Mononuclear cell (primary cell): ENCODE data around the gene PTRH1. TPM values are rescaled to one million over a fixed set of nuclear protein-coding genes. Genes with fewer than 3 reads are reported as not detected.

Experiments used
- H3K27me3 ChIP-seq: 2 replicates; pipeline ENCODE4 v1.6.0; 2011; ENCODE audit warnings: low read length, control low read depth; ENCODE audit not compliant: insufficient read depth
- H3K4me1 ChIP-seq: 2 replicates; pipeline ENCODE4 v1.5.1; 2011; ENCODE audit warnings: mild to moderate bottlenecking, low read length, control low read depth; ENCODE audit not compliant: insufficient read depth
- H3K4me3 ChIP-seq: 2 replicates; pipeline ENCODE4 v1.5.1; 2011; ENCODE audit warnings: mild to moderate bottlenecking, low read length, moderate library complexity
- H3K9me3 ChIP-seq: 2 replicates; pipeline ENCODE4 v1.5.1; 2011; ENCODE audit warnings: low read depth, mild to moderate bottlenecking, control low read depth, low read length
- total RNA-seq: library from RNA; depleted of rRNA; stranded (reverse); fragments of >200 nt; gene quantifications from one replicate; pipeline ENCODE4 v1.2.3, GENCODE V29; 2012

The PTRH1 gene
- total RNA-seq, 1 donor: 1.7 TPM

GRCh38 chr9:127698985-127699670 lies 16.3 kb downstream of the PTRH1 start:
- Histone ChIP-seq H3K4me3 (peak overlapping the region; percentile 0), H3K9me3 (no peaks in the 10 kb centered on the region), H3K4me1 (peaks cover 4% of the 10 kb centered on the region), H3K27me3 (no peaks in the 10 kb centered on the region)

- Histone ChIP-seq H3K9me3 (no peaks in the 10 kb centered on the region), H3K4me3 (no peak overlapping the region), H3K4me1 (peaks cover 4% of the 10 kb centered on the region), H3K27me3 (no peaks in the 10 kb centered on the region)
Observed at GRCh38 chr9:127698386-127698785, 17.1 kb downstream of the PTRH1 start.

- Histone ChIP-seq H3K27me3 (no peaks in the 10 kb centered on the region), H3K4me1 (peaks cover 4% of the 10 kb centered on the region), H3K4me3 (no peak overlapping the region), H3K9me3 (no peaks in the 10 kb centered on the region)
Observed at GRCh38 chr9:127697575-127697974, 17.9 kb downstream of the PTRH1 start.

GRCh38 chr9:127694890-127695720 lies 20.4 kb downstream of the PTRH1 start:
- no peaks in the 10 kb centered on the region for H3K27me3 ChIP-seq
- peaks cover 4% of the 10 kb centered on the region for H3K4me1 ChIP-seq
- no peak overlapping the region for H3K4me3 ChIP-seq
- no peaks in the 10 kb centered on the region for H3K9me3 ChIP-seq

DNA sequence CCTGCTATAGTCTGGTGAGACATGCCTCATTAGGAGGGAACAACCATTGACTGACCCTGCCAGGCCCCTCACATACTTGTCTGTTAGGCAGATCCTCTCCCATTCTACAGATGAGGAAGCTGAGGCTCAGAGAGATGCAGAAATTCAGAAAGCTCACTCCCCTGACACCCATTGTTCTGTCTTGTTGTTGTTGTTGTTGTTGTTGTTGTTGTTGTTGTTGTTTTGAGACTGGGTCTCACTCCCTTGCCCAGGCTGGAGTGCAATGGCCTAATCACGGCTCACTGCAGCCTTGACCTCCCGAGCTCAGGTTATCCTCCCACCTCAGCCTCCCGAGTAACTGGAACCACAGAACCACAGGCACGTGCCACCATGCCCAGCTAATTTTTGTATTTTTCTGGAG lies 21.8 kb downstream of the PTRH1 start:
- no peaks in the 10 kb centered on the region for H3K27me3 ChIP-seq
- no peaks in the 10 kb centered on the region for H3K9me3 ChIP-seq
- H3K4me3 ChIP-seq: no peak overlapping the region
- no peaks in the 10 kb centered on the region for H3K4me1 ChIP-seq

- no peak overlapping the region for H3K4me3 ChIP-seq
- H3K4me1 ChIP-seq: no peaks in the 10 kb centered on the region
- H3K27me3 ChIP-seq: no peaks in the 10 kb centered on the region
- H3K9me3 ChIP-seq: no peaks in the 10 kb centered on the region
Observed at GRCh38 chr9:127693143-127693542, 22.3 kb downstream of the PTRH1 start.

DNA sequence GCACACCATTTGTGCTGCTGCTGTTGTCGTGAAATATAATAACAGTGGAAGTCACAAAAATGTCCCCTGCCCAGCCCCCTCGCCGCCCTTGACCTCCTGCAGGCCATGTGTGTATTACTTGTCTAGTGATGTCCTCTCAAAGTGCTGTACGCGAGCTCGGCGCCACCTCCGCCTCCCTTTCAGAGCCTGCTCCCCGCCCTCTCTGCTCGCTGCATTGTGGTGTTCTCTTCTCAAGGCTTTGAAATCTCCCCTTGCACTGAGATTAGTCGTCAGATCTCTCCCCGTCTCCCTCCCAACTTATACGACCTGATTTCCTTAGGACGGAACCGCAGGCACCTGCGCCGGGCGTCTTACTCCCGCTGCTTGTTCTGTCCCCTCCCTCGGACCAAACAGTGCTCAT lies 23.4 kb downstream of the PTRH1 start:
- no peaks in the 10 kb centered on the region for H3K4me1 ChIP-seq
- no peaks in the 10 kb centered on the region for H3K27me3 ChIP-seq
- H3K9me3 ChIP-seq: no peaks in the 10 kb centered on the region
- no peak overlapping the region for H3K4me3 ChIP-seq

- no peaks in the 10 kb centered on the region for H3K27me3 ChIP-seq
- H3K9me3 ChIP-seq: no peaks in the 10 kb centered on the region
- H3K4me3 ChIP-seq: no peak overlapping the region
- H3K4me1 ChIP-seq: no peaks in the 10 kb centered on the region
Observed at GRCh38 chr9:127690735-127691134, 24.7 kb downstream of the PTRH1 start.

DNA sequence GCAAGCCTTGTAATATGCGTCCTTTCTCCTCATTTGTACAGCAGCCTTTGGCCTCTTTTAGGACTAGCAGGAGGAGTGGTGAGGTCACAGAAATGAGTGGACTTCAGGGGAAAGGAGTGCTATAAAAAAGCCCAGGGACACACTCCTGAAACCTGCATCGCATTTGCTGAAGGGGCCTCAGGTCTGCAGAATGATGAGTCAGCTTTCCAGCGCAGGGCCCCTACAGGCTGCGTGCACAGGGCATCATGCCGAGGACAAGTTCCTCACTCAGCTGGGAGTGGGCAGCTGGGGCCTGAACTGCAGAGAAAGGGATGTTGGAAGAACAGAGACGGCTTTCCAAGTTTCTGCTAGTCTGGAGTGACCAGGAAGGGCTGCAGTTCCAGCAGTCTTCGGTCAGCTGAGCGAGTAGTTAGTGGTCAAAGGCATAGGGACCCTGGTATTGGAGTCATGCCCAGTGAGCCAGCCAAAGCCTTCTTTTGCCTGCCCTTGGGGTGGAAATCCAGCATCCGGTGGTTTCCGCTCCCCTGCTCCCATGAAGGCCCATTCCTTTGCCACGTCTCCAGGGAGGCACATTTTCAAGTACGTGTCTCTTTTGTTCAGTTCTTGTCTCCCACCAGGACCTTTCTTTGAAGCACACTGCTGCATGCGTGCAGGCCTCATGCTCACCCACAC lies 26.0 kb downstream of the PTRH1 start:
- Histone ChIP-seq H3K4me1 (no peaks in the 10 kb centered on the region), H3K4me3 (no peak overlapping the region), H3K9me3 (no peaks in the 10 kb centered on the region), H3K27me3 (no peaks in the 10 kb centered on the region)

DNA sequence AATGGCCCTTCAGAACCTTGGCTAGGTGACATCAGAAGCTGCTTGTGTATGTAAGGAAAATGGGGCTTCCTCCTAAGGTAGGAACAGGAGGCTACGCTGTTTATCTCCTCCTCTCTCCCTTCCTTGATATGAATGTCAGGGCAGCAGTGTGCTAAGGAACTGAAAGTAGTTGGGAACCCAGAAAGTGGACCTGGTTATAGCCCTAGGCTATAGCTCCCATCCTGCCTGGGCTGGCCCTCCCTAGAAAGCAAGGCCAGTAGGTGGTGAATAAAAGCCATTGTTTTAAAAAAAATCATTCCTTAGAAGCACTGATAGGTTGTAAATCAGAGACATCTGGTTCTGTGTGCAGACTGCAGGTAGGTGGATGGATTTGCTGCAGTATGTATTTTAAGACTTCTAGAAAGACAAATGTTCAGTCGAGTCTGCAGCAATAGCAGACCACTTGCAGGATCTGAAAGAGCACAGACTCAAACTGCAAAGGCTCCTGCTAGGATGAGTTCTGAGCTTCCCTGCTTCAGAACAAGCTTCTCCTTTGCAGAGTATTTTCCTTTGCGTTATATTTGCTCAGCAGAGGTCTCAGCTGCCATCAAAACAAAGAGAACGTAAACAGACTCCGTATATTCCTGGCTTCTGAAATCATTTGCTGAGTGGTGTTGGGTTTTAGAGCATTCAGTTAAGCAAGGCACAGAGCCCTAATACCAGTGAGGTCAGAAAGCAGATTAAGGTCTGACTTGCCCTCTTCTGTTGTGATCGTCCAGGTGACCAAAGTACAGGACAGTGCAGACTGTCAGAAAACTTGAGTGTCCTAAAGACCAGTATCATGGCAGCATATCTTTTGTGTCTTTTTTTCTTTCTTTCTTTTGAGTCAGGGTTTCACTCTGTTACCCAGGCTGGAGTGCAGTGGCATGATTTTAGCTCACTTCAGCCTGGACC lies 28.7 kb downstream of the PTRH1 start:
- H3K9me3 ChIP-seq: no peaks in the 10 kb centered on the region
- no peaks in the 10 kb centered on the region for H3K4me1 ChIP-seq
- no peaks in the 10 kb centered on the region for H3K27me3 ChIP-seq
- no peak overlapping the region for H3K4me3 ChIP-seq

DNA sequence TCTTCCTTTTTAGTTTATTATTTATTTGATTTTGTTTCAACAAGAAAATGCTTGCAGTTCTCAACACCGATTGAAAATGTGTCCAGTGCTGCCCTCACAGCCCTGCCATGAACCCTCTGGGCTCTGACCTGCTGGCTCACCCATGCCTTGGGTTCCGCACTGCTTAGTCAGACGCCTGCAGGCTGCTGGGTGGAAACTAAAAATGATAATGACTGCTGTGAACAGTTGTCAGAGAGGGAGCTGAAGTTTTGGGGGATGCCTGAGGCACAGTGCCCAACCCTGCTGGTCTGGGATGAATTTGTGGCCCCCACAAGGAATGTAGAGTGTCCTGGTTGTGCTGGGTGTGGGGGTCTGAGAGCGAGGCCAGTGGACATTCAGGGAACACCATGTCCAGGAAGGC lies 30.9 kb downstream of the PTRH1 start:
- H3K27me3 ChIP-seq: no peaks in the 10 kb centered on the region
- no peaks in the 10 kb centered on the region for H3K9me3 ChIP-seq
- no peaks in the 10 kb centered on the region for H3K4me1 ChIP-seq
- H3K4me3 ChIP-seq: no peak overlapping the region

DNA sequence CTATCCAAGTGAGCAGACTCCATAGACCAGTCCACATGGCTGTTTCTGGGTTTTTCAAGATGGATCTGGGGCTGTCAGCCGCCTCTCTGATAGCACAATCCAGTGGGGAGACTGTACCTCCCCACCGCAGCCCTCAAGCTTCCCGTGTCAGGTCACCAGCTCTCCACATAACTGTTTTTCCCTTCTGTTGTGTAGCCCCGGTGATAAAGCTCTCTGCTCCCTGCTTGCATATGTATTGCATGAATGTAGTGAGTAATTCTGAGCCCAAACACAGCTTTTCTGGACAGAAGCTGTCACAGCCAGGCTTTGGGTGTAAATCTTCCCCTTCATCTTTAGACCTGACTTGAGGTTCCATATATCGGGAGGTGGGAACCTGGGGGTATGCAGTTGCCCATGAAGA lies 31.7 kb downstream of the PTRH1 start:
- no peaks in the 10 kb centered on the region for H3K27me3 ChIP-seq
- no peak overlapping the region for H3K4me3 ChIP-seq
- H3K9me3 ChIP-seq: no peaks in the 10 kb centered on the region
- no peaks in the 10 kb centered on the region for H3K4me1 ChIP-seq

DNA sequence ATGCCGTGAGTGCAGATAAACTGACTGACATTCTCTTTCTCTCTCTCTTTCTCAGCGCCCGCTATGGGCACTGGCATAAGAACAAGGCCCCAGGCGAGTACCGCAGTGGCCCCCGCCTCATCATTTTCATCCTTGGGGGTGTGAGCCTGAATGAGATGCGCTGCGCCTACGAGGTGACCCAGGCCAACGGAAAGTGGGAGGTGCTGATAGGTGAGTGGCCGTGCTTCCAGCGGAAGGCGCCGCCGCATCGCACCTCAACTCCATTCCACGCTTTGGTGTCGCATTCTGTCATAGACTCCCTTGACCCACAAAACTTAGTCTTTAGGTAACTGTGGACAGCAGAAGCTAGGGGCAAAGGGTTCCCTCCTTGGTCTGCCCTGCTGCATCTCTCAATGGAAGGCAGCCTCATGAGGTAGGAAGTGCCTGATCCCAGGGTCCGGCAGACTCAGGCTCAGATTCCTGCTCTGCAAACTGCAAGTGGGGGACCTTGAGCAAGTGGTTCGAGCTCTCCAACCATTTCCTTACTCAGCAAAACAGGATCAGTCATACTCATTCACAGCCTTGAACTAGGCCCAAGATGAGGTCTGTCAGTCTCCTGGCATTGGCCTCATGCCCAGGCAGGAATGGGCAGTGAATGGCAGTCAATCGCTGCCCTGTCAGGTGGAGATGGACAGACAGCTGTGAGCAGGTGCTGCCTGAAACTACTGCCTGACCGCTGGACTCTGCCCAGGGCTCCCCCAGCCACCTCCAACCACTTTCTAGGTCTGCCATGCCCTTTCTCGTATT lies 32.9 kb downstream of the PTRH1 start:
- Histone ChIP-seq H3K4me3 (no peak overlapping the region), H3K27me3 (no peaks in the 10 kb centered on the region), H3K9me3 (no peaks in the 10 kb centered on the region), H3K4me1 (no peaks in the 10 kb centered on the region)

GRCh38 chr9:127680846-127681245 lies 34.6 kb downstream of the PTRH1 start:
- Histone ChIP-seq H3K9me3 (no peaks in the 10 kb centered on the region), H3K4me1 (no peaks in the 10 kb centered on the region), H3K4me3 (no peak overlapping the region), H3K27me3 (no peaks in the 10 kb centered on the region)
